GM20000 (cell line): ENCODE measurements around the gene CEP20.
A peak's percentile ranks its signal among the peaks of the same experiment; 100 is the strongest.
"Not testable (repeated sequence)": the region's sequence is repeated elsewhere in the genome, so short reads cannot be mapped to it uniquely, and the experiment has no call there.

Experiments used
- DNase-seq: peaks from one replicate; pipeline ENCODE4 v3.0.0; 2012; ENCODE audit warnings: low spot score
- CTCF ChIP-seq: IDR thresholded peaks from 2 replicates; pipeline ENCODE4 v1.5.1; 2012; ENCODE audit warnings: mild to moderate bottlenecking, control low read depth; ENCODE audit errors: extremely low read depth, missing control alignments

CEP20 gene

GRCh38 chr16:15856901-15857698 is 31.3 kb downstream of the CEP20 start, which contains the start of gene MYH11:
Gene MYH11, minus strand, starts transcription at chr16:15857028. Its CDS starts 18,776 bp downstream, at chr16:15838252.
- no peak for TF ChIP-seq CTCF
- DNase-seq = peak; percentile 36

- TF ChIP-seq CTCF = no peak
- peak; percentile 26 for DNase-seq
Measured at GRCh38 chr16:15856182-15856581, 32.2 kb downstream of the CEP20 start.

GRCh38 chr16:15855704-15856003 is 32.7 kb downstream of the CEP20 start:
- no peak for TF ChIP-seq CTCF
- DNase-seq = peak; percentile 71

DNA sequence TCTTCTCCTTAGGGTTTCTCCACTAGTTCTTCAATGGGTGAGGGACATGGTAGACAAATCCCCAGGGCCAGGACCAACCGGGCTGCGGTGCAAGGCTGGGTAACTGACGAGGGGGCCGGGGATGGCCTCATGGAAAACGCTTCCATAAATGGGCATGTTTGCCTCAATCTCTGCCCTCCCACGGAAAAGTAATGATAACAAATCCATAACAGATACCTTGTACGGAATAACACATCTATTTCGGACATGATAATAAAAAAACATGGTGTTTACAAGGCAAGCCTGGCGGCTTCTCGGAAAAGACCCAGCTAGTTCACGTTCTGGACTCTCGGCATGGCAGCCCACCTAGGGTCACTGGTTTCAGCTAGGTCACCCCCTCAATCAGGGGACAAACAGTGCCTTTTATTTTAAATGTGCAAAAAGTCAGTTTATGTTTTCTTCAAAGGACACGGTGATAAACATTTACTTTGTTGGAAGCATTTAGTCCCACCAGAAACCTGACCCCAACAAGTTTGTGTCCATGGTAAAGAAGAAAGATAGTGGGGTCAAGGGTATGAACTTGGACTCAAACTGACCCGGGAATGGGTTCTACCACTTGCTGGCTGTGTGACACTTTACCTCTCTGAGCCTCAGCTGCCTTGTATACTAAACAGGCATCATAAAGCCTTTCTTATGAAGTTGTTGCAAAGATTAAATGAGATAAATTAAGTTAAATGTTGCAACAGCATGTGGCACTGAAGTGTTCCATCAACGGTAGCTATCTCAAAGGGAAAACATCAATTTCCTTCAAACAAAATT is 33.3 kb downstream of the CEP20 start:
- no peak for DNase-seq
- no peak for TF ChIP-seq CTCF

GRCh38 chr16:15854061-15854460 is 34.3 kb downstream of the CEP20 start:
- DNase-seq = no peak
- no peak for TF ChIP-seq CTCF

DNA sequence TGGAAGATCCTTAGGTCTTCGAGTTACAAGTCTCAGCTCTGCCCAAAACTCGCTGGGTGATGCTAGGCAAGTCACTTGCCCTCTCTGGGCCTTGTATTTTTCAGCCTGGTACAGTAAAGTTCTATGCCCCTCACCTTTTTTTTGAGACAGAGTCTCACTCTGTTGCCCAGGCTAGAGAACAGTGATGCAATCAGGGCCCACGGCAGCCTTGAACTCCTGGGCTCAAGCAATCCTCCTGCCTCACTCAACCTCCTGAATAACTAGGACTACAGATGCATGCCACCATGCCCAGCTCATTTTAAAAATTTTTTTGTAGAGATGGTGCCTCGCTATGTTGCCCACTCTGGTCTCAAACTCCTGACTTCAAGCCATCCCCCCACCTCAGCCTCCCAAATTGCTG is 35.4 kb downstream of the CEP20 start:
- no peak for TF ChIP-seq CTCF
- DNase-seq = no peak

DNA sequence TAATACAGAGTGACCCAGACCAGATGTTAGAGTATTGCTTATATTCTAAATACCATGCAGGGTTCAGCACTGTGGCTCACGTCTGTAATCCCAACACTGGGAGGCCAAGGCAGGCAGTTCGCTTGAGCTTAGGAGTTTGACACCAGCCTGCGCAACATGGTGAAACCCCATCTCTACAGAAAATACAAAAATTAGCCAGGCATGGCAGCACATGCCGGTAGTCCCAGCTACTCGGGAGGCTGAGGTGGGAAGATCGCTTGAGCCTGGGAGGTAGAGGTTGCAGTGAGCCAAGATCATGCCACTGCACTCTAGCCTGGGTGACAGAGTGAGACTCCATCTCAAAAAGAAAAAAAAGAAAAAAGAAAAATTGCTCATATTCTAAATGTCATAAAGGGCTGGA is 37.8 kb downstream of the CEP20 start:
- DNase-seq = not testable (repeated sequence)
